ENCODE data around the gene PCCA.

- TF ChIP-seq POLR2A (IDR thresholded peaks at IDR 0.05; ENCODE audit: low read length) = no peak
- TF ChIP-seq GATA1 (IDR thresholded peaks at IDR 0.05; ENCODE audit: low read depth, low read length) = no peak
These were observed 186.9 kb downstream of the PCCA start for GRCh38 chr13:100275746-100276145.

Measured in erythroblast (primary cell).